Smooth muscle cell (in vitro differentiated cells): ENCODE results near the gene CCN2. TPM values are rescaled to one million over a fixed set of nuclear protein-coding genes. Genes with fewer than 3 reads are reported as not detected.

ENCODE experiments used
- DNase-seq: peaks from one replicate; lab custom pipeline; 2025; ENCODE audit not compliant: unreplicated experiment; lab: John Stamatoyannopoulos, UW
- H2AFZ ChIP-seq: fragments of 200-600 bp; sonication (generic); 2 replicates; pipeline ENCODE4 v1.6.0; 2016; ENCODE audit warnings: antibody characterized with exemption, low read depth, mild to moderate bottlenecking
- H3F3A ChIP-seq: fragments of 200-600 bp; sonication (generic); 2 replicates; pipeline ENCODE4 v1.6.0; 2017; ENCODE audit warnings: antibody characterized with exemption, low read depth
- H3K27ac ChIP-seq: fragments of 200-600 bp; sonication (generic); 2 replicates; pipeline ENCODE4 v1.5.1; 2016; ENCODE audit warnings: low read depth, mild to moderate bottlenecking
- H3K27me3 ChIP-seq: fragments of 200-600 bp; sonication (generic); 2 replicates; pipeline ENCODE4 v1.6.1; 2016; ENCODE audit warnings: low read depth, mild to moderate bottlenecking
- H3K36me3 ChIP-seq: fragments of 200-600 bp; sonication (generic); 2 replicates; pipeline ENCODE4 v1.5.1; 2016; ENCODE audit warnings: low read depth
- H3K4me1 ChIP-seq: fragments of 200-600 bp; sonication (generic); 2 replicates; pipeline ENCODE4 v1.5.1; 2016; ENCODE audit warnings: low read depth
- H3K4me2 ChIP-seq: fragments of 200-600 bp; sonication (generic); 2 replicates; pipeline ENCODE4 v1.6.0; 2016; ENCODE audit warnings: mild to moderate bottlenecking
- H3K4me3 ChIP-seq: fragments of 200-600 bp; sonication (generic); 2 replicates; pipeline ENCODE4 v1.5.1; 2016; ENCODE audit warnings: mild to moderate bottlenecking
- H3K79me2 ChIP-seq: fragments of 200-600 bp; sonication (generic); 2 replicates; pipeline ENCODE4 v1.6.0; 2016; ENCODE audit warnings: low read depth, mild to moderate bottlenecking
- H3K9ac ChIP-seq: fragments of 200-600 bp; sonication (generic); 2 replicates; pipeline ENCODE4 v1.6.0; 2016; ENCODE audit warnings: low read depth
- H3K9me3 ChIP-seq: fragments of 200-600 bp; sonication (generic); replicated peaks from 2 replicates; pipeline ENCODE4 v1.5.1; 2016; ENCODE audit warnings: low read depth
- H4K20me1 ChIP-seq: fragments of 200-600 bp; sonication (generic); 2 replicates; pipeline ENCODE4 v1.6.0; 2016; ENCODE audit warnings: low read depth
- CTCF ChIP-seq: fragments of 200-600 bp; sonication (generic); IDR thresholded peaks from 2 replicates; pipeline ENCODE4 v1.5.1; 2017; ENCODE audit warnings: borderline replicate concordance, mild to moderate bottlenecking, antibody characterized with exemption; ENCODE audit not compliant: insufficient read depth, poor library complexity, severe bottlenecking
- WGBS: methylation state at CpG from one replicate; pipeline ENCODE4 v1.1.7; 2016; ENCODE audit warnings: low lambda C conversion rate; 5-methylcytosine and 5-hydroxymethylcytosine counted together
- polyA plus RNA-seq: library from polyadenylated mRNA; unstranded; fragments of >200 nt; fragmentation: Nextera tagmentation; extraction: Ambion mirVana; gene quantifications from 2 replicates; pipeline ENCODE4 v1.2.1, GENCODE V29; 2016
- total RNA-seq: library from RNA; depleted of rRNA; stranded (reverse); fragments of >200 nt; gene quantifications from 2 replicates; pipeline ENCODE4 v1.2.3, GENCODE V29; 2014

The CCN2 gene
- total and polyA plus RNA-seq, 2 experiments from 2014 or later, result 1,180 to 2,448 TPM

GRCh38 chr6:131963063-131963462 is 11.9 kb upstream of the CCN2 start:
- TF ChIP-seq CTCF, result no peak
- H3K4me3 ChIP-seq, result no peak overlapping the region

GRCh38 chr6:131960371-131961133 is 9.4 kb upstream of the CCN2 start:
- Histone ChIP-seq H3K27me3 (no peaks in the 10 kb centered on the region), H3K9me3 (no peaks in the 10 kb centered on the region), H3K4me1 (no peaks in the 10 kb centered on the region), H3K4me2 (no peak overlapping the region), H3K36me3 (no peaks in the 10 kb centered on the region), H3K27ac (no peak overlapping the region), H3F3A (no peaks in the 10 kb centered on the region), H4K20me1 (no peaks in the 10 kb centered on the region), H3K9ac (no peak overlapping the region), H3K4me3 (no peak overlapping the region), H3K79me2 (no peaks in the 10 kb centered on the region), H2AFZ (no peak overlapping the region)
- peak; percentile 38 for TF ChIP-seq CTCF
- DNase-seq, result no peak
- 65% methylated on average over 6 of the region's 6 CpGs for WGBS

More at GRCh38 chr6:131963063-131963462, 11.9 kb upstream of the CCN2 start:
- H4K20me1 ChIP-seq, result no peaks in the 10 kb centered on the region
- H2AFZ ChIP-seq, result no peak overlapping the region
- H3K9me3 ChIP-seq, result no peaks in the 10 kb centered on the region
- no peak overlapping the region for H3K27ac ChIP-seq
- no peaks in the 10 kb centered on the region for H3K36me3 ChIP-seq
- no peak overlapping the region for H3K9ac ChIP-seq
- no peaks in the 10 kb centered on the region for H3K27me3 ChIP-seq
- no peaks in the 10 kb centered on the region for H3K4me1 ChIP-seq
- H3F3A ChIP-seq, result no peaks in the 10 kb centered on the region
- DNase-seq, result no peak
- H3K4me2 ChIP-seq, result no peak overlapping the region
- no peaks in the 10 kb centered on the region for H3K79me2 ChIP-seq

GRCh38 chr6:131958542-131959470 is 7.6 kb upstream of the CCN2 start:
- peaks cover 5% of the 10 kb centered on the region for H3F3A ChIP-seq
- no peak for TF ChIP-seq CTCF
- no peak overlapping the region for H3K9ac ChIP-seq
- H4K20me1 ChIP-seq, result no peaks in the 10 kb centered on the region
- no peak for DNase-seq
- no peak overlapping the region for H3K4me2 ChIP-seq
- peaks cover 13% of the 10 kb centered on the region for H3K4me1 ChIP-seq
- no peaks in the 10 kb centered on the region for H3K79me2 ChIP-seq
- H3K4me3 ChIP-seq, result no peak overlapping the region
- no peak overlapping the region for H2AFZ ChIP-seq
- H3K27me3 ChIP-seq, result no peaks in the 10 kb centered on the region
- H3K9me3 ChIP-seq, result no peaks in the 10 kb centered on the region
- 96% methylated on average over 11 of the region's 11 CpGs for WGBS
- no peaks in the 10 kb centered on the region for H3K36me3 ChIP-seq
- no peak overlapping the region for H3K27ac ChIP-seq
